H9 (cell line): ENCODE measurements around the gene TNRC18. TPM values are rescaled to one million over a fixed set of nuclear protein-coding genes. Genes with fewer than 3 reads are reported as not detected.

Source experiments
- DNase-seq: peaks from one replicate; pipeline ENCODE4 v3.0.0-alpha.2; 2017
- H2AFZ ChIP-seq: one replicate; pipeline ENCODE4 v1.6.1; 2013; ENCODE audit warnings: mild to moderate bottlenecking, low read length, control low read depth, moderate library complexity
- H2AK5ac ChIP-seq: 2 replicates; pipeline ENCODE4 v1.6.1; 2013; ENCODE audit warnings: low read length, control low read depth, mixed read lengths; ENCODE audit not compliant: insufficient read length
- H2BK120ac ChIP-seq: one replicate; pipeline ENCODE4 v1.6.1; 2013; ENCODE audit warnings: low read depth, mild to moderate bottlenecking, low read length, control low read depth, inconsistent platforms; ENCODE audit not compliant: poor library complexity, severe bottlenecking
- H2BK12ac ChIP-seq: 2 replicates; pipeline ENCODE4 v1.6.1; 2013; ENCODE audit warnings: low read length, control low read depth, mixed read lengths, low read depth; ENCODE audit not compliant: insufficient read length
- H2BK15ac ChIP-seq: 2 replicates; pipeline ENCODE4 v1.6.1; 2013; ENCODE audit warnings: low read depth, low read length, control low read depth
- H2BK20ac ChIP-seq: one replicate; pipeline ENCODE4 v1.6.1; 2013; ENCODE audit warnings: low read depth, mild to moderate bottlenecking, low read length, control low read depth, inconsistent platforms; ENCODE audit not compliant: poor library complexity, severe bottlenecking
- H2BK5ac ChIP-seq: 2 replicates; pipeline ENCODE4 v1.6.1; 2013; ENCODE audit warnings: low read length, control low read depth, mixed read lengths; ENCODE audit not compliant: insufficient read length
- H3K14ac ChIP-seq: 2 replicates; pipeline ENCODE4 v1.6.1; 2013; ENCODE audit warnings: low read length, control low read depth; ENCODE audit not compliant: insufficient read depth
- H3K18ac ChIP-seq: 2 replicates; pipeline ENCODE4 v1.6.1; 2013; ENCODE audit warnings: low read depth, mild to moderate bottlenecking, mixed read lengths, low read length, control low read depth; ENCODE audit not compliant: insufficient read length
- H3K23ac ChIP-seq: 2 replicates; pipeline ENCODE4 v1.6.1; 2013; ENCODE audit warnings: low read length, control low read depth, mixed read lengths, low read depth; ENCODE audit not compliant: insufficient read length
- H3K23me2 ChIP-seq: 2 replicates; pipeline ENCODE4 v1.6.1; 2013; ENCODE audit warnings: low read depth, mild to moderate bottlenecking, mixed read lengths, low read length, control low read depth; ENCODE audit not compliant: insufficient read length, poor library complexity, severe bottlenecking
- H3K27ac ChIP-seq: 2 replicates; pipeline ENCODE4 v1.5.1; 2013; ENCODE audit warnings: low read length, control low read depth, mixed read lengths, low read depth; ENCODE audit not compliant: insufficient read length
- H3K27me3 ChIP-seq: 2 replicates; pipeline ENCODE4 v1.6.1; 2013; ENCODE audit warnings: low read length, control low read depth, inconsistent platforms; ENCODE audit not compliant: insufficient read depth
- H3K4ac ChIP-seq: 2 replicates; pipeline ENCODE4 v1.6.1; 2013; ENCODE audit warnings: low read depth, mild to moderate bottlenecking, control low read depth, inconsistent platforms, low read length, moderate library complexity
- H3K4me1 ChIP-seq: 2 replicates; pipeline ENCODE4 v1.6.1; 2013; ENCODE audit warnings: low read length, control low read depth, inconsistent platforms; ENCODE audit not compliant: insufficient read depth
- H3K4me2 ChIP-seq: 2 replicates; pipeline ENCODE4 v1.6.1; 2013; ENCODE audit warnings: low read length, control low read depth, mixed read lengths; ENCODE audit not compliant: insufficient read length, insufficient read depth
- H3K56ac ChIP-seq: 2 replicates; pipeline ENCODE4 v1.6.1; 2013; ENCODE audit warnings: low read depth, mild to moderate bottlenecking, mixed read lengths, low read length, control low read depth; ENCODE audit not compliant: insufficient read length
- H3K79me1 ChIP-seq: 2 replicates; pipeline ENCODE4 v1.6.1; 2013; ENCODE audit warnings: low read depth, mild to moderate bottlenecking, moderate library complexity, low read length, control low read depth, inconsistent platforms; ENCODE audit not compliant: insufficient read depth, poor library complexity, severe bottlenecking
- H3K79me2 ChIP-seq: 2 replicates; pipeline ENCODE4 v1.6.1; 2013; ENCODE audit warnings: low read length, control low read depth, inconsistent platforms; ENCODE audit not compliant: insufficient read depth
- H3K9ac ChIP-seq: 2 replicates; pipeline ENCODE4 v1.6.1; 2013; ENCODE audit warnings: low read length, control low read depth, mixed read lengths; ENCODE audit not compliant: insufficient read length; ENCODE audit errors: extremely low read depth
- H3K9me3 ChIP-seq: one replicate; pipeline ENCODE4 v1.6.1; 2013; ENCODE audit warnings: low read depth, low read length, inconsistent platforms; ENCODE audit not compliant: control insufficient read depth
- H3T11ph ChIP-seq: one replicate; pipeline ENCODE4 v1.6.1; 2013; ENCODE audit warnings: mild to moderate bottlenecking, low read length, control low read depth, inconsistent platforms
- H4K20me1 ChIP-seq: one replicate; pipeline ENCODE4 v1.6.1; 2013; ENCODE audit not compliant: control insufficient read depth, insufficient read length, insufficient read depth
- H4K5ac ChIP-seq: 2 replicates; pipeline ENCODE4 v1.6.1; 2013; ENCODE audit warnings: low read depth, mild to moderate bottlenecking, mixed read lengths, low read length, control low read depth; ENCODE audit not compliant: insufficient read length
- H4K8ac ChIP-seq: replicated peaks from 2 replicates; pipeline ENCODE4 v1.6.1; 2013; ENCODE audit warnings: low read length, control low read depth, mixed read lengths, low read depth; ENCODE audit not compliant: insufficient read length
- H4K91ac ChIP-seq: 2 replicates; pipeline ENCODE4 v1.6.1; 2013; ENCODE audit warnings: low read depth, mild to moderate bottlenecking, moderate library complexity, mixed read lengths, low read length, control low read depth; ENCODE audit not compliant: insufficient read length
- H3K27ac Mint-ChIP-seq, 3 experiments: 2 replicates in 2 of 3; 3 replicates in 1 of 3; pipeline ENCODE4 v1.8.0; 2020 to 2021; ENCODE audit warnings: mixed read lengths in 3 of 3, mild to moderate bottlenecking in 1 of 3, moderate library complexity in 1 of 3
- H3K27me3 Mint-ChIP-seq: 2 replicates; pipeline ENCODE4 v1.8.0; 2021; ENCODE audit warnings: low read depth, mild to moderate bottlenecking, moderate library complexity, mixed read lengths
- H3K36me3 Mint-ChIP-seq, 3 experiments: 2 replicates in 2 of 3; 3 replicates in 1 of 3; pipeline ENCODE4 v1.8.0; 2020 to 2021; ENCODE audit warnings: low read depth in 3 of 3, mixed read lengths in 3 of 3; ENCODE audit not compliant: insufficient read depth in 1 of 3
- H3K4me1 Mint-ChIP-seq, 2 experiments: 2 replicates each; pipeline ENCODE4 v1.8.0; 2020; ENCODE audit warnings: mixed read lengths in 2 of 2
- H3K4me3 Mint-ChIP-seq, 2 experiments: 2 replicates in 1 of 2; 3 replicates in 1 of 2; pipeline ENCODE4 v1.8.0; 2020 to 2021; ENCODE audit warnings: mild to moderate bottlenecking in 2 of 2, mixed read lengths in 2 of 2, moderate library complexity in 1 of 2
- H3K9me3 Mint-ChIP-seq, 2 experiments: 2 replicates in 1 of 2; 3 replicates in 1 of 2; pipeline ENCODE4 v1.8.0; 2020; ENCODE audit warnings: mild to moderate bottlenecking in 2 of 2, mixed read lengths in 2 of 2, moderate library complexity in 1 of 2
- CTCF ChIP-seq: fragments of 200-600 bp; sonication (generic); conservative IDR thresholded peaks from 3 replicates; pipeline ENCODE4 v1.8.0; 2021; ENCODE audit warnings: antibody characterized with exemption, mild to moderate bottlenecking
- WGBS: extraction: QIAGEN DNeasy Blood & Tissue Kit; methylation state at CpG from one replicate; pipeline ENCODE4 v1.1.7; 2013; ENCODE audit warnings: missing lambda C conversion rate, low lambda C conversion rate, mixed read lengths; ENCODE audit not compliant: insufficient read length; ENCODE audit errors: extremely low coverage; 5-methylcytosine and 5-hydroxymethylcytosine counted together
- total RNA-seq: library from RNA; stranded (reverse); gene quantifications from 2 replicates; pipeline ENCODE4 v1.2.1, GENCODE V29; 2021

Gene TNRC18
- total RNA-seq, 1 experiment from 2014 or later = 21.2 TPM

- Histone ChIP-seq H3K4me1 (no peaks in the 10 kb centered on the region), H3K23ac (no peak overlapping the region), H3K4ac (no peak overlapping the region), H4K5ac (no peak overlapping the region), H3K23me2 (peaks cover 6% of the 10 kb centered on the region), H3K4me2 (no peak overlapping the region), H2BK120ac (no peak overlapping the region), H3K79me2 (no peaks in the 10 kb centered on the region), H2BK15ac (no peak overlapping the region), H3K9ac (no peak overlapping the region), H2AFZ (no peak overlapping the region), H2BK5ac (no peak overlapping the region), H4K20me1 (no peaks in the 10 kb centered on the region), H3K9me3 (no peaks in the 10 kb centered on the region), H2BK12ac (no peak overlapping the region), H4K91ac (no peak overlapping the region), H3K56ac (no peak overlapping the region), H2BK20ac (no peak overlapping the region), H3K79me1 (no peaks in the 10 kb centered on the region), H3K27ac (no peak overlapping the region), H3K27me3 (no peaks in the 10 kb centered on the region), H2AK5ac (no peak overlapping the region), H3T11ph (no peak overlapping the region), H3K18ac (no peak overlapping the region), H3K14ac (no peak overlapping the region), H4K8ac (no peak overlapping the region)
- Mint-ChIP-seq H3K9me3 (peaks cover 0 to 5% of the 10 kb centered on the region in 2 experiments; a peak in 1 of 5 replicates), H3K4me1 (peaks cover 0 to 4% of the 10 kb centered on the region in 2 experiments; a peak in 2 of 4 replicates), H3K36me3 (peaks cover 7 to 31% (median 13%) of the 10 kb centered on the region in 3 experiments), H3K27me3 (peaks cover 4% of the 10 kb centered on the region; the same call in 1 of the 2 replicates), H3K4me3 (no peak overlapping the region), H3K27ac (no peak overlapping the region)
- WGBS = no CpG with 5 or more reads among the region's 8 CpGs
- TF ChIP-seq CTCF = no peak
- DNase-seq = no peak
Measured at GRCh38 chr7:5291301-5291700, 132.3 kb downstream of the TNRC18 start.
